Left renal cortex interstitium (tissue), 4 donors: Measurements from ENCODE around the gene ARRB1. TPM values are rescaled to one million over a fixed set of nuclear protein-coding genes. Genes with fewer than 3 reads are reported as not detected.
A peak's percentile ranks its signal among the peaks of the same experiment; 100 is the strongest.
"Not testable (repeated sequence)": the region's sequence is repeated elsewhere in the genome, so short reads cannot be mapped to it uniquely, and the experiment has no call there.

Experiments
- DNase-seq, 4 donors: peaks; one replicate each; pipeline ENCODE4 v3.0.0-alpha.2; 2013; ENCODE audit warnings: low read depth in 4 of 4, low spot score in 2 of 4, missing footprints in 1 of 4
- polyA plus RNA-seq, 4 donors: library from polyadenylated mRNA; unstranded; fragments of 120-200 nt; gene quantifications; one replicate each; pipeline ENCODE4 v1.2.1, GENCODE V29; 2013; ENCODE audit not compliant: insufficient read length in 4 of 4

Gene ARRB1
- polyA plus RNA-seq, 4 donors, result 22.7 to 27.6 (median 25.1) TPM

DNA sequence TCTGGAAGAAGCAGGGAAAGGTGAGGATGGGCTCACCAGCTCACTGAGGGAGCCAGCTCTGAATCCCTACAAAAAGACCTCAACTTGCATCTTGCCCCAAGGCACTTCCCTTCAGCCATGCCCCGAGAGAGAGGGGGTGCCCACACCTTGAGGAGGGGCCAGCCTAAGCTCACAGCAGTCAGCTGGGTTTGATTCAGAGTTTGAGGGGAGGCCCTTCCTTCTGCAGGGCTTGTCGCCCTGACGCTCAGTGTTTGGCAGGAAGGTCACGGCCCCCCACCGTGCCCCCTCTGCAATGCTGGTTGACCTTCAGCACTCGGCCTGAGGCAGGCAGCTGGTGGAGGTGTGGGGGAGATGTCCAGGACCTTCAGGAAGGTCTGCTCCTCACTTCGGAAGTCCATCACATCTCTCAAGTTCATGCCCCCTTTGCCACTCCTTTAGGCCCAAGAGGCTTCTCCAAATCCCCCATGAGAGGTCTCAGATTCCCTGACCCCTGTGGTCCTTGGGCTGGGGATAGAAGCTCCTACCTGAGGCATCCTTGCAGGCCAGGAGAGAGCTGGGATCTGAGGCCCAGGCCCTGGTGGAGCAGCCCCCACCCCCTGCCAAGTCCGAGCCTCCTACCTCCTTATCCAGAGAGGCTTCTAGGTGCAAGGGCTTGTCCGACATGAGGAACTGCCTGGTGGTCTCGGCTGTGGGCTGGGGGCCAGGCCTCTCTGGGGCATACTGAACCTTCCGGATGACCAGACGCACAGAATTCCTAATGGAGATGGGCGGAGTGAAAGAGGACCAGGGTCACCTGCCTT is 73.3 kb downstream of the ARRB1 start:
- no peak for DNase-seq

GRCh38 chr11:75277211-75277805 is 74.2 kb downstream of the ARRB1 start:
- no peak for DNase-seq

- DNase-seq, result peak in 2 of 4 donors; percentile 13 to 28
These were observed 74.8 kb downstream of the ARRB1 start for GRCh38 chr11:75276686-75277085.

DNA sequence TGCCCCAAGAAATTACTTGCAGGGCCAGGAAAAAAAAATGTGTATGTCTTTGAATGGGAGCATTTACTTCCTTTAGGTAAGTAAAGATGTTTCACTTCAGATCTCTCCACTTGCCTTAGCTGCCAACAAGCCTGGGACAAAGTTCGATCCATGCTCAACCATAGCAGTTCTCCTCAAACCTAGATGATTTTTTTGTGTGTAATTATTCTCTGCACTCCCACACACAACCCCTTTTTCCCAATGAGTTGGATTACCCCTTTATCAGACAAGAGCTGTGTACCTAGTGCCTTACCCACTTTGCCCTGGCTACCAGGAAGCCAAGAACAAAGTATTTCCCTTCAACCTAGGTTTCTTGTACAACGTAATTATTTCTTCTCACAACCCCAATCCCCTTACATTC is 75.3 kb downstream of the ARRB1 start:
- no peak for DNase-seq

DNA sequence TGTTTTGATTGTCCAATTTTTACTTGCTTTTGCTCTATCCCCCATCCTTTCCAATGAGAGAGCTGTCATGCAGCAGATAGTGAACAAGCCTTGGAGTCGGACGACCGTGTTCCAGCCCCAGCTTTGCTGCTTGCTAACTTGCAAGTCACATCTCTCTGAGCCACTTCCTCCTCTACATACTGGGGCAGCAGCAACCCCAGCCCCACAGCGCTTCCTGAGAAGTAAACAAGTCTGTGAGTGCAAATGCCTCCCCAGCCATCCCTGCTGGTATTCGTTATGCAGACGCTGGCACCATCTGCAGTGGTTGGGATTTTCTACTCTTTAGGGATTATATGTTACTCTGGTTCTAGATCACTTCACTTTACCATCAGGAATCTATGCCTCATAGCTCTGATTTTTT is 75.9 kb downstream of the ARRB1 start:
- no peak for DNase-seq

DNA sequence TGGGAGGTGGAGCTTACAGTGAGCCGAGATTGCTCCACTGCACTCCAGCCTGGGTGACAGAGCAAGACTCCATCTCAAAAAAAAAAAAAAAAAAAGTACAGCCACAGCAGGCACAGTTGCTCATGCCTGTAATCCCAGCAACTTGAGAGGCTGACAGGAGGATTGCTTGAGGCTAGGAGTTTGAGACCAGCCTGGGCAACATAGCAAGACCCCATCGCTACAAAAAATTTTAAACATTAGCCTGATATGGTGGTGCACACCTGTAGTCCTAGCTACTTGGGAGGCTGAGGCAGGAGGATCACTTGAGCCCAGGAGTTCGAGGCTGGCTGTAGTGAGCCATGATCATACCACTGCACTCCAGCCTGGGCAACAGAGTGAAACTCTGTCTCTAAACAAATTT is 76.7 kb downstream of the ARRB1 start:
- DNase-seq, result not testable (repeated sequence)

GRCh38 chr11:75273411-75274391 is 77.8 kb downstream of the ARRB1 start:
- no peak for DNase-seq

- no peak for DNase-seq
These were observed 78.6 kb downstream of the ARRB1 start for GRCh38 chr11:75272821-75273301.

DNA sequence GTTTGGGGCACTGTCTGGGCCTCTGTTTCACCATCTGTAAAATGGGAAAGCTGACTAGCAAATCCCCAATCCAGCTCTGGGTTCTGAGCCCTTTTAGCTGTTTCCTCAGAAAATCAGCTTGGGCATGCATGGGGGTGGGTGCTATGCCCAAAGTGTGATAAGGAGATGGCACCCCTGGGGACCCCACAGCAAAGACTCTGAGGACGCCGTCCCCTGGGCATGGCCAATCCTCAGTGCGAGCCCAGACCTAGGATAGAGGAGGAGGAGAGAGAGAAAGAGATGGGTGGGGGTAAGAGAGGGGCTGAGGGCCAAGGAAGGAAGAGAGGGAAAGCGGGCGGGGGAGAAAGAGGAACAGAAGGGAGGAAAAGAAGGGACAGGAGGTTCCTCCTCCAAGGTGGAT is 79.1 kb downstream of the ARRB1 start:
- no peak for DNase-seq

GRCh38 chr11:75271730-75272129 is 79.7 kb downstream of the ARRB1 start:
- no peak for DNase-seq

DNA sequence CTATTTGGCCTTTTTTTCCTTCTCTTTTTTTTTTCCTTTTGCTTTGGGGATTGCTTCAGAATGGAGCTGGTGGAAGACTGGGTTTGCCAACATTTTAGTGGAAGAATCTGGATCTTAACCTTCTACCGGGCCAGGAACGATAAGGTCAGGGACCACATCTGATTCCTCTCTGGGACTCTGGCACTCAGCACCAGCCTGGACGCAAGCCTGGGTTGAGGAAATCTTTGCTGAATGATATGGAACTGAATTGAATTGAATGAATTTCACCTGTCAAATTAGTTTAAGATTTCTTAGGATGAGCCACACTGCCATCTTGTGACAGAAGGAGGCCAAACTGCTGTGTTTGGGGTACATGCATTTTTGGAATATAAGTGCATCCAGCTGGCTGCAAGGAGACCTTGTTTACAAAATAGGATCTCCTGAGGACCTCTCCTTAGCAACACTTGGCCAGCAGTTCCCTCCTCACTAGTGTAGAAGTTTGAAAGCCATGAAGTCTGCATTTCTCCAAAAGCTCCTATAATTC is 80.5 kb downstream of the ARRB1 start:
- no peak for DNase-seq

GRCh38 chr11:75269896-75270295 is 81.6 kb downstream of the ARRB1 start:
- no peak for DNase-seq

GRCh38 chr11:75269367-75269660 is 82.1 kb downstream of the ARRB1 start:
- no peak for DNase-seq

DNA sequence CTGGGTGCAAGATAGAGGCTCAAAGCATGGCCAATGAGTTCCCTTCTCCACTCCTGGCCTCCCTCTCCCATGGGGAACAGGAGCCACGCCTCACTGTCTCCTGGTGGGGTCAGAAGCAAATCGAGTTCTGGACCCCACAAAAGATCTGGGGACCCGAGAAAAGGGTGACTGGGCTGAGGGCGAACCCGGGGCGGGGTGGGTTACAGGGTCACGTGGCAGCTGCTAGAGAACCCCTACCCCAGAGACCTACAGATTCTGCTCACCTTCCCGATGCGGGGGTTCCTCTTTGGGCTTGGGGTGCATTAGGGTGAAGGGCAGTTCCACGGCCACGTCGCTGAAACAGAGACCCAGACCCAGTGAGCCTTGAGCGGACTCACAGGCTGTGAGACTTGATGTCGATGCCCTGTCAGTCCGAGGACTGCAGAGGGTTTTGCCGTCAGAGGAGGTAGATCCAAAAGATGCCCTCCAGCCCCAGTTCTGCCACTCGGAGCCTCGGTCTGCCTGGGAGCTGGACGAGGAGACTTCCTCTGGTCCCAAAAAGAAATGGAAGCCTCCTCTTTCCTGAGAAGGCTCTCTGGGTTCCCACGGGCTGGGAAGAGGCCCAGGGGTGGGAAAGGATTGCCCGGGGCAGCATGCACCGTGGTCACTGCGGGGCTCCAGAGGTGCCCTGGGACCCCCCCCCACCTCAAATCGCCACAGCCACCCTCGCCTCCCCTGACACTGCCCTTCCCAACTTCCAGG is 82.7 kb downstream of the ARRB1 start:
- no peak for DNase-seq

DNA sequence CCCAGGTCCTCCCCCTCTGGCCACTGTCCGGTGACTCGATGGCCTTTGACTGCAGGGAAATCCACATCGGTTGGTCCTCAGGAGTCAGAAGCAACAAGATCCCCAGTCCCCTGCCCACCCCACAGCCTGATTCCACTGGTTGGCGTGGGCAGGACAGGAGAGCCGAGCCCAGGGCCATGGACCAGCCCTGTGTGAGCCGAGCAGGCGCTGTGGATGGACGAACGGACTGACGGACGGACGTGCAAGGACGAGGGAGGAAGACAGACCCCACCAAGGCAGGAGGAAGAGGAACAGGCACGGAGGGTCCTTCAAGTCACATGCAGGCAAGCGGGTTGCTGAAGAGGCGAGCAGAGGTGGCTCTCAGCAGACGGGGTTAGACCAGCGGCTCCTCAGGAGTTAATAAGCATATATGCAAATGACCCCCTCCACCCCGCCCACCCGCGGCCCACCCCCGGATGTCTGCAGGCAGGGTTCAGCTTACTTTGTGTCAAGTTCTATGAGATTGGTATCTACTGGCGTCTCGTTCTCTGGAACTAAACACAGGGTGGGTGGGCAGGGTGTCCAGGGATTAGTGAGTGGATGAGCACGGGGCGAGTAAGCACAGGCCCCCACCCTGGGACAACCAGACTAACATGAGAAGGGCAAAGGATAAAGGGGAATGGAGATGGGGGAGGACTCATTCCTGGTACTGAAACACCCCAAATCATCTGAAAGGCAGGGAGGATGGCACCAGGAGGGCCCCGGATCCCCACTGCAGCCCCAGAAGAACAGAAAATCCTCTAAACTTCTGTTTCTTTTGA is 84.1 kb downstream of the ARRB1 start:
- DNase-seq, result no peak

DNA sequence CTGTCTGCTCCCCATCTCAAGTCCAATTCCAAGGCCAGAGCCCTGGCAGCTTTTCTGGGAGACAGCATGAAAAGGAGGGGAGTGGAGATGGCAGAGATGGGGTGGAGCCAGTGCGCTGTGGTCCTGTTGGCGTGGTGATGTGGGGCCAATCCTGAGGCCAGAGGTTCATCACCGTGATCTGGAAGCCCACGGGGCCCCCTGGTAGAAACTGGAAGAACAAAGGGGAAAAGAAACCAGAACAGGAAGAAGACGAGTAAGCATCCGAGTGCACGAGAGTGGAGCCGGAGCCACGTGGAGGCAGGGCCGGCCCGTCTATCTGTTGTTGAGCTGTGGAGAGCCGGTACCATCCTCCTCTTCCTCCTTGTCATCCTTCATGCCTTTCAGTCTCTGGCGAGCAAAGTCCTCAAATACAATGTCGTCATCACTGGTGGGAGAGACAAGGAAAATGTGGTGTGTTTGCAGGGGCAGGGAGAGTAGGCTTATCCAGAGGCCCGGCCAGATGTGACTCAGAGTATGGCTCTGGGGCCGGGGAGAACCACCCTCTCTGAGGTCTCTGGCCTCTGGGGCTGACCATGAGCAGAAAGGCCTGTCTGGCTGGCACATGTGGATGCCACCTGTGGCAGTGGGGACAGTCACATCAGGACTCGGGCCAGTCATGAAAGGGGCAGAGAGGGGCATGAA is 85.5 kb downstream of the ARRB1 start:
- DNase-seq, result no peak

GRCh38 chr11:75264971-75265370 is 86.5 kb downstream of the ARRB1 start:
- DNase-seq, result no peak

DNA sequence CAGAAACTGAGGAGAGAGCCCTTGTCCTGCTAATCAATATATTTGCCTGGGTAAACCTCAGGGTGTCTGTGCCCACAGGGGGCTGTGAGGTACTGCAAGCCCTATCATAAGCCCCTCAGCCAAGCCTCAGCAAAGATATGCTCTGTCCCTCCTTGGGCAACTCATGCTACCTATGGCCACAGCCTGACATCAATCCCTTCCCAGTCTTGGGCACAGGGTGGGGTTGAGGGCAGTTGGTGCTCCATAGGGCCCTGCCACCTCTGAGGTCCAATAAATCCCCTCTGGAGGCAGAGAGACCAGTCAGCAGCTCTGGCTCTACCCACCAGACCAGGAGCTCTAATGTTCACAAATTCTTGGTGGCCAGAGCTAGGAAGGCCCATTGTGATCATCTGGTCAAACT is 87.1 kb downstream of the ARRB1 start:
- DNase-seq, result no peak

- no peak for DNase-seq
These were observed 87.5 kb downstream of the ARRB1 start for GRCh38 chr11:75263944-75264349.
